ENCODE data around the gene ARFGAP1.
"Not testable (repeated sequence)": the region's sequence is repeated elsewhere in the genome, so short reads cannot be mapped to it uniquely, and the experiment has no call there.

Gene ARFGAP1

DNA sequence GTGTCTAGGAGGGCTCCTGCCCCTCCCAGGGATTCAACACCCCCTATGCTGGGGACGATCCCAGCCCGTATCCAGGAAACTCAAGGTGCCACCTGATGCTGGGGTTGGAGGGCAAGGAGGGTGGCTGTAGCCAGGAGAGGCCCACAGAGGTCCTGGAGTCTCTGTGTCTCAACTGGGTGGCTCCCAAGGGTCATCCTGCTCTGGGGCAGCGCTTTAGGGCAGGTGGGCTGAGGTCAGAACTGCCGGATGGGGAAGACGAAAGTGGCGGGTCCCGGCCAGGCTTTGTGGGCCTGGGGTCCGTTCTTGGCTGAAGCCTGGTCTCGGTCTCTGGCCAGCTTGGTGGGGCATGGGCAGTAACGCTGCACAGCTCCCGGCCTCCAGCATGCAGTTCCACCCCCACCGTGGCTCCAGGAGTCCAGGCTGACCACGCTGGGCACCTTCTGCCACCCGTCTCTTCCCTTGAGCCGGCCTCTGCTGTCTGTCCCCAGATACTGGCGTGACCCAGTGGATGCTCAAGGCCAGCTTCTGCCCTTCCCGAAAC is 17.6 kb downstream of the ARFGAP1 start:
- no peak for DNase-seq (ENCODE audit: low read depth in 2 of 2)

DNA sequence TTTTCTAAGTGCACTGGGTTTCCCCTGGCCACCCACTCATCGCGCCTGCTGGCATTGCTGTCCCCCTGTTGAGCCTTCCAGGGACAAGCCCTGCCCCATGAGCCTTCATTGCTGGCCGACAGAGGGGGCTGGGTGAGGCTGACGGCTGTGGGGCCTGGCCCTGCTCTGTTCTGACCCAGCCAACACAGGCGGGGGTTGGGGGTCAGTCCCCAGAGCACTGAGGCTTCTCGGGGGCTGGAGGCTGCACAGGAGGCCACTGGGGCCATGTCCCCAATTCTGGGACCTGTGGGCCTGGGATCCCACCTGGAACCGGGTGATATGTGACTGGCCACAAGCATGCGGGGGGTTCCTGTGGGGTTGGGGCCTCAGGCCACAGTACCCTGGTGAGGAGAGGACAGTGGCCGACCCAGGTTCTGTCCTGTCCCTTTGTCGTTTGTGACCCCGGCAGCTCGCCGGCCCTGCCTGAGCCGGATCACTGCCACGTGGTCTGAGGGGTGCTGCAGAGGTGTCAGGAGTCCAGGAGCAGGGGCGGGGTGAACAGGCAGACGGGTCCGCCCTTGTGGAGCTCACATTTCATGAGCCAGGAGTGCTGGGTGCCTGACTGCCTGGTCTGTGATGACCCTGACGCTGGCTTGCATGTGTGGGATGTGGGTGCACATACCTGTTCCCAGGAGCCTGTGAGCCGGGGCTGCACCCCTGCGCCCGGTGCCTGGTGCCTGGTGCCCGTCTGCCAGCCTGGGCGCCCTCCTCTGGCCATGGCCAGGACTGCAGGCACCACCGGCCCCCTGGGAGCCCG is 18.3 kb downstream of the ARFGAP1 start:
- DNase-seq (ENCODE audit: low read depth in 2 of 2), result peak in 1 of 2 experiments; percentile 63

DNA sequence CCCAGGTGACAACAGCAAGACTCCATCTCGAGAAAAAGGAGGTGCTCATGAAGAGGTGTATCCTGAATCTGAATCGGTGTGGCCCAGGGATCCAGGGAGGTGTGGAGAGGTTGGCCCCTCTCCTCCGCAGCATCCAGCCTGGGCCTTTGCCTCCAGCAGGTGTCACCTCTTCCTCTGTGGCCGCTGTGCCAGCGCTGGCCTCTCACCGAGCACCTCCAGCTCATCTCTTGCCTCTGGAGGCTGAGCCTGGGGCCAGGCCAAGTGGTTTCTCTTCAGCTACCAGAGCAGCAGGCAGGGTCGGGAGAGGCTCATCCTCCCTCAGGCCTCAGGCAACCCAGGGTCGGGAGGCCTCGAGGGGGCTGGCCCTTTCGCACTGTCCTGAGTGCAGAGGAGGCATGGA is 19.2 kb downstream of the ARFGAP1 start:
- no peak for DNase-seq (ENCODE audit: low read depth in 2 of 2)

DNA sequence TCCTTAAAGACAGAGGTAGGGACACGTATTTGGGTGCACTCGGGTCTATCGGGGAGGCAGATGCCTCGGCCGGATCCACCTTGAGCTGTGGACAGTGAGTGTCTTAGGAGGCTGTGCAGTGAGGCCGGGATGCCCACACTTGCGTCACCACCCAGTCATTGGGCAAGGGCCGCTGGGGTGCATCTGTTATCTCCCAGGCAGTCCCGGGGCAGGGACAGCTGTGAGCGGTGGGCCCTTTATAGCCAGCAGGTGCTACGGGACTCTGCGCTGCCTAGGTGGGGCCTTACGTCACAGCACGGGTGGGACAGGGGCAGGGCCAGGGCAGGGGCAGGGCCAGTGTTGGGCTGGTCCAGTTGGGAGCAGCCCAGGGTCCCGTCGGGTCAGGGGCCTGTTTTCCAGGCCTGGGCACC is 19.7 kb downstream of the ARFGAP1 start:
- no peak for DNase-seq (ENCODE audit: low read depth in 2 of 2)

DNA sequence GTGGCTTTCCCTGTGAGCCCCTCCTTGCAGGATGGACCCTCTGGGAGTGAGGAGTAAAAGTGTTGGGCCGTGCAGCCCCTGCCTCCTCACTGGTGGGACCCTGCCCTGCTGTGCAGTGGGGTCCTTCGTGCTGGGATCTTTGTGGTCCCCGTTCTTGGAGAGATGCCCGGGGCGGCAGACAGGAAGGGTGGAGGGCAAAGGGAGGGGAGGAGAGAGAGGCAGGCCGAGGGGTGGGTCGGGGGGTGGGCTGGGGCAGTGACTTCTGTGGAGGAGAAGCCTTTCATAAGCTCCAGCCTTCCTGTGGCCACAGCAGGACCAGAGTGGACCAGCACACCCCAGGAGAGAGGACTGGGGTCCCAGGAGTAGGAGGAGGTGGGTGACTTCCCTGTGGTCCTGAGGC is 20.3 kb downstream of the ARFGAP1 start, which contains the start of gene COL20A1:
Gene COL20A1, plus strand, starts transcription at position 283 of the 400 bp plus-strand sequence. CDS start 1,922 bp downstream, outside the sequence.
- DNase-seq (ENCODE audit: low read depth in 2 of 2), result no peak

DNA sequence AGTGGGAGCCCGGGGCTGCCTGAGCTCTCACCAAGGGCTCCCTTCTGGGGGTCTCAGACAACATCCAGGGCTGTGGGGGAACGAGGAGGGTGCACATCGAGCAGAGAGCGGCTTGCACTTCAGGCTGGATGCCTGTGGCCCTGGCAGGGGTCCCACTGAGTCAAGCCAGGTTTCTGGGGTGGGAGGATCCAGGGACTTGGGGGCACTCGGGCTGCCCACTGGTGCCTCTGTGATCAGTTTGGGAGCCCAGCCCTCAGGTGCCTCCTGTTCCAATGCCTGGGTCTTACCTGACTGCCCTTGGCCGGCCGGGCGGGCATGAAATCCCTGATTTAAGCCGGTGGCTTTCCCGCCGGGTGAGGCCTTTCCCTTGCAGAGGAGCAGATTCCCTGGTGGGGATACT is 20.8 kb downstream of the ARFGAP1 start:
- no peak for DNase-seq (ENCODE audit: low read depth in 2 of 2)

DNA sequence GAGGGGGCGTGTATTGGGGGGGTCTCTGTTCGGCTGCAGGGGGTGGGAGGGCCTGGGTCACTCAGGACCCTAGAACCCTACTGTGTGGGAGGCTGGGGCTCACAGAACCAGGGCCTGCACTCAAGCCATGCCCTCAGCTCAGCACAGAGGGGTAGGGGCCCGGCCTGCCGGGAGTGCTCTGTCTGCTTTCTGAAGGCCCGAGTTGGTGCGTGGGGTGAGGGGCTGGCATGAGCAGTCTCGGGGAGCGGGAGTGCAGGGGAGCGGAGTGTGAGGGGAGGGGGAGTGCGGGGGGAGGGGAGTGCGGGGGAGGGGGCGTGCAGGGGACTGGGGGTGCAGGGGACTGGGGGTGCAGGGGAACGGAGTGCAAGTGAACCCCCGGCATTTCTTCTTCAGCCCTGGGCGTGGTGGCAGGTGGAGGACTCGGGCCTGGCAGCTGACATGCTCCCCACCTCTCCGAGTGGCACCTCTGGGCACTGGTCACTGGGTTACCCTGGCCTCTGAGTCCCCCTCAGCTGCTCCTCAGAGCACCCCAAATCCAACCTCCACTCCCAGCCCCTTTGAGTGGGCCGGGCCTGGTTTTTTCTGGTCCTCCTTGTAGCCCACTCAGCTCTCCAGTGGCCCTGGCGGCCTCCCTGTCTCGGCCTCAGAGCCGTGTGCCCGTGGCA is 21.4 kb downstream of the ARFGAP1 start:
- no peak for DNase-seq (ENCODE audit: low read depth in 2 of 2)

DNA sequence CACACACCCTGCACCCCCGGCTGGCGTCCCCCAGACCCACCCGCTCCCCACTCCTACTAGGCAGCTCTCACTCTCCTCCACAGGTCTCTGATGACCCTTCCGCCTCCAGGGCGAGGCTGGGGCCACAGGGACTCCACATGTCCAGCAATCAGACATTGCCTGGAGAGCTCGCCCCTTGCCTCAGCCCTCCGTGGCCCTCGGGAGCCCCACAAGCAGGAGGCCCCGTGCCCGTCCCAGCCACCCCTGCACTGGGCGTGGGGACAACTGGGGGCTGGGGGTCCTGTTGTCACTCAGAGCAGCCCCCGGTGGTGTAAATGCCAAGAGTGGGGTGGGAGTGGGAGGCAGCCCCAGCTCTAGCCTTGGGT is 21.9 kb downstream of the ARFGAP1 start:
- DNase-seq (ENCODE audit: low read depth in 2 of 2), result no peak

DNA sequence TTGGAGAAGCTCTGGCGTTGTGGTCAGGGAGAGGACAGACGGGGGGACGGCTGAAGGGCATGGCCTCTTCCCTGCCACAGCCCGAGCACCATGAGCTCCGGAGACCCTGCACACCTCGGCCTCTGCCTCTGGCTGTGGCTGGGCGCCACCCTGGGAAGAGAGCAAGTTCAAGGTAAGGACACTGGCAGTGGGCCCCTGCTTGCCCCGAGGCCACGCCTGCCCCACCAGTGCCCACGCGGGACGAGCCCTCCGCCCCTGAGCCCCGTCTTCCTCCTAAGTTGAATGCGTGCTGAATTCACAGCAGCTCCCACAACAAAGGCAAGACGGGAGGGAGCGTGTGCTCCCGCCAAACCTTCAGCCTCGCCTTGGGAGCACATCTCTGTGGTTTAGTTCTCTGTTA is 22.4 kb downstream of the ARFGAP1 start:
- no peak for DNase-seq (ENCODE audit: low read depth in 2 of 2)

DNA sequence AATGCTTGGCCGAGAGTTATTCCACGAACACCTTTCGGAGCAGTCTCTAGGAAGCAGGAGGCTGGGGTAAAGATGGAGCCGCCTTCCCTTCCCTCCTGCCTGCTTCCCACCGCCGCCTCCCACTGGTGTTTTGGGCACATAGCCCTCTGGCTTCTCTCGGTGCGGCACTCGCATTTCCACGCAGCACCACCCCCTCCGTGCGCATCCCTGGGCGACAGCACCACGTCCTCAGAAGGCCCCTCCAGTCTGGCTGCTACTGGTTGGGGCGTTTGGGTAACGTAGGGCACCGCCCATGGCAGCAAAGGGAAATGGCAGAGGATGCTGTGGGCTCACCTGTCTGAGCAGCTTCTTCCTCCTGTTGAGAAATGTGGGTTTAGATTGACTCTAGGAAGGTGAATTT is 22.8 kb downstream of the ARFGAP1 start:
- DNase-seq (ENCODE audit: low read depth in 2 of 2), result no peak

DNA sequence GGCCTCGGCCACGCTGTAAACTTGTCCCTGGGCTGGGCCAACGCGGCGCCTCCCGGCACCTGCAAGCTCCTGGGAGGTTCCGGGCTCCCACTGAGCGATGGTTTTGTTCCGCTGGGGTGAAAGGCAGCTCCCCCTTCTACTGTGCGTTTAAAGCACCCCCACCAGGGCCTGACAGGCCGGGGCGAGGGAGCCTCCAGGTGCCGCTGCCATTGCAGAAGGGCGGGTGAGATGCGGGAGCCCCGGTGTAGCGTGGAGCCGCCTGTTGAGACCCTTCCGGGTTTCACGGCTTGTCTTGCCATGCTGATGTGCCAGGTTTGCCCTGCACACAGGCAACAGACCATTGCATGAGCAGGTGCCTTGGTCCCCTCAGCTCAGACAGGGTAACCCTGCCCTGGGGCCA is 23.2 kb downstream of the ARFGAP1 start:
- no peak for DNase-seq (ENCODE audit: low read depth in 2 of 2)

DNA sequence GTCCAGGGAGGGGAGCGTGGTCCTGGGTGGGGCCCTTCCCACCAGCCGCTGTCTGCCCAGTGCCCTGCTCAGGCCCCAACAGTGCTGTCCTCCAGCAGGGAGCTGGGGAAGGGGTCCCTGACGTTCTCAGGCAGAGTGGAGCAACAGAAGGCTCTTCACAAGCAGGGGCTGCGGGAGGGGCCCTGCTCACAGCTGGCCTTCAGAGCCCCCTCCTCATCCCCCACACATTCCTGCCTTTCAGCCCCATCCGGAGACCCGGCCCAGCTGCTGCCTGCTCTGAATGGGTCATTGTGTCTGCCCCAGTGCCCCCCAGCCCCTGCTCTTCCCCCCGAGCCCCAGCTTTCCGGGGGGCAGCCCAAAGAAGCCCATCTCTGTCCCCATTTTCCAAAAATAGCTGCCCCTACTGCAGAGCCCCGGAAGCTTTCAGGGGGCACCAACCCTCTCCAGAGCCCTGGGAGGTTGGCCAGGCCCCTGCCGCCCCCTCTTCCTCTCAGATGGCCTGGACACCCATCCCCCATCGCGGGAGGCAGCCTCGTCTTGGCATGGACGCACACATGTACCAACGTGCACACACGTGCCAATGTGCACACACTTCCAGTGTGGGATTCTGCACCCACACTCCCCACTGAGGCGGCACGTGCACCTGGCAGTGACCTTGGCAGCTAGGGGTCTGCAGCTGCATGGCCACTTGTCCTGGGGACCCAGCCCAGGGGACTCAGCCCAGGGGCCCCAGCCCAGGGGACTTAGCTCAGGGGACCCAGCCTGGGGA is 24.1 kb downstream of the ARFGAP1 start:
- no peak for DNase-seq (ENCODE audit: low read depth in 2 of 2)

DNA sequence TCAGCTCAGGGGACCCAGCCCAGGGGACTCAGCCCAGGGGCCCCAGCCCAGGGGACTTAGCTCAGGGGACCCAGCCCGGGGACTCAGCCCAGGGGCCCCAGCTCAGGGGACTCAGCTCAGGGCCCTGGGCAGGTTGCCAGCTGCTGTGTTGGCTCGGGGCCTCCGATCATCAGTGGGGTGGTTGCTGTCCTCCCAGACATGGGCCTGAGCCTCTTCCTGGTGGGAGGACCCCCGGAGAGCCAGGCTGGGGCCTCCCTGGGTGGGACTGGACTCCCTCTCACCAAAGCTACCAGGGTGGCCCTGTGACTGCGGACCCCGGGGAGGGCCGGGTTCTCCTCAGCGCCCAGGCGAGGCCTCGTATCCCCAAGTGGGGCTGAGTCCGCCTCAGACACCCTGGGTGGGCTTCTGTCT is 24.8 kb downstream of the ARFGAP1 start:
- no peak for DNase-seq (ENCODE audit: low read depth in 2 of 2)

DNA sequence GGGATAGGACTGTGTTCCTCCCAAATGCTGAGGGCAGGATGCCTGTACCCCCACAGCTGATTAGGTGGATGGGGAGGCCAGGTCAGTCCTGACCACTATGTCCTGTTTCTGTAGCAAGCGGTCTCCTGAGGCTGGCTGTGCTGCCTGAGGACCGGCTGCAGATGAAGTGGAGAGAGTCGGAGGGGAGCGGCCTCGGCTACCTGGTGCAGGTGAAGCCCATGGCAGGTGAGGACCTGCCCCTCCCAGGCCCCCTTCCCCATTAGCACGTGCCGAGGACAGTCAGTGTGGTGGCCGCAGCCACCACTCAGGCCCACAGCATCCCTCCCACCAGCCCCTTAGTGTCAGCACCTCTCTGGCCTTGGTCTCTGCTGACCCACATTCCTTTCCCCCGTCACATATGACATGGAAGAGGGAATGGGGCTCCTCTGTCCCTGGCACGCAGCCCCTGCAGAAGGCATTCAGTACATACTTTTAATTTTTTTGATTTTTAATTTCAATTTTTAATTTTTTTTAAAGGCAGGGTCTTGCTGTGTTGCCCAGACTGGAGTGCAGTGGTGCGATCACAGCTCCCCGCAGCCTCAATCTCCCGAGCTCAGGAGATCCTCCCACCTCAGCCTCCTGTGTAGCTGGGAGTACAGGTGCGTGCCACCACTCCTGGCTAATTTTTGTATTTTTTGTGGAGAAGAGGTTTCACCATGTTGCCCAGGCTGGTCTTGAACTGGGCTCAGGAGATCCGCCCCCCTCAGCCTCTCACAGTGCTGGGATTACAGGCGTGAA is 25.4 kb downstream of the ARFGAP1 start:
- no peak for DNase-seq (ENCODE audit: low read depth in 2 of 2)

DNA sequence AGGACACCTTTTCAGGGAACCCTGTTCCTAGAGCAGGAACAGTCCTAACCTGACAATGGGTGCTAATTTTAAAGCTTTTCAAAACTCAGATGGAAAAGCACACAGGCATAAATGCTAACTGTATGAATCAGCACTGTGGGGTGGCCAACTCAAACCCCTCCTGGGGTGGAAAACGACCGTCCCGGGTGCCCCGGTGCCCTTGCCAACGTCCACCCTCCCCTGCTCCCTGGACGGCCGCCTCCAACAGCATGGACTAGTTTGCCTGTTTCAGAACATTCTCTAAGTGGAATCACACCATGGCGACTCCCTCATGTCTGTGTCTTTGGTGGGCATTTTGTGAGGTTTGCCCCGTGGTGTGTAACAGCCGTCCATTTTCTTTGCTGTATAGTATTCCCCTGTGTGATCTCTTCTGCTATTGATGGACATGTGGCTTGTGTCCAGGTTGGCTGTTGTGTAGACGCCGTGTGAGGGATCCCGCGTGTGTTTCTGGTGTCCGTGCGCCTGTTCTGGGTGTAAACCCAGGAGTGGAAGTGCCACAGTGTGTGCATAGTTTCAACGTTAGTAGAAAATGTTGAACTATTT is 26.2 kb downstream of the ARFGAP1 start:
- DNase-seq (ENCODE audit: low read depth in 2 of 2), result no peak

DNA sequence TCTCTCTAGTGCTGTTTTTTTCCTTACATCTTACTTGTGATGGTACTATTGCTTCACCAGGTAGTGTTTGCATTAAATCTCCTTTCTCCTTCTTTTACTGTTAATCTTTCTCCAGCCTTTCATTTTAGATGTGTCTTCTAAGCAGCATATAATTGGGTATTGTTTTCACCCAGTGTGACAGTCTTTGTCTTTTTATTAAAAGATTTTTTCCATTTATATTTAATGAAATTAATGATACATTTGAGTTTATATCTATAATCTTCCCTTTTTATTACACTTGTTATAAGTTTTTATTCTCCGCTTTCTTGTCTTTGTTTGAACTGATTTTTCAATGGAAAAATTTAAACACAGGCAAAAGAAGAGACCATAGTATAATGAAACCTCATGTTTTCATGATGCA is 29.1 kb downstream of the ARFGAP1 start:
- no peak for DNase-seq (ENCODE audit: low read depth in 2 of 2)

DNA sequence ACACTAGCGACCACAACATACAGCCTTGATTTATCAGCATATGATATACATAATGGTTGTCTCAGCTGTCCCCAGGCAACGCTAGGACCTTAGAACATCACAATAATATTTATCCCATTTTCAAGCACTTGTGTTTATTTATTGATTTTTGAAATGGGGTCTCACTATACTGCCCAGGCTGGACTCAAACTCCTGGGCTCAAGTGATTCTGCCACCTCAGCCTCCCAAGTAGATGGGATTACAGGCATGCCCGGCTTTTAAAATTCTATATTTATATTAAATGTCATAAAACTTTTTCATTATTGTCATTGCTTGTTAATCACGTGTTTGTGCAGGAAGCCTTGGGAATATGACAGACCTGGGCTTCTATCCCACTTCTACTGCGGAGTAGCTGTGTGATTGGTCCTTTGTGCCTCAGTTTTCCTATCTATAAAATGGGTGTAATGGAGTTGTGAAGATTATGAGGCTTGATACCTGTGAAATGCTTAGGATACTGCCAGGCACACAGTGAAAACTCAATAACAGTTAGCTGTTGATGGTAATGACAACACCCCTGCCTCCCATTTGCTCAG is 30.6 kb downstream of the ARFGAP1 start:
- DNase-seq (ENCODE audit: low read depth in 2 of 2), result no peak

DNA sequence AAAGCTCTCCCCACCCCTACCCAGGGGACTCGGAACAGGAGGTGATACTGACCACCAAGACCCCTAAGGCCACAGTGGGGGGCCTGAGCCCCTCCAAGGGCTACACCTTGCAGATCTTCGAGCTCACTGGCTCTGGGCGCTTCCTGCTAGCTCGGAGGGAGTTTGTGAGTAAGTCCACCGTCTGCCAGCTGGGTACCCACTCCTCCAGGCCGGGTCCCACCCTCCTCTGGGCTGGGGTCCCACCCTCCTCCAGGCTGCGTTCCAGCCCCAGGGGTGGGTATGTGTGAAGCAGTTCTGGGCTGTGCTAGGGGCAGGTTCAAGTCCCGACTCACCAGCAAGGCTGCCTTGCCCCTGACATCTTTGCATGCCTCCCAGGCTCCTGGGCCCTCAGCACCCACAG is 32.8 kb downstream of the ARFGAP1 start:
- no peak for DNase-seq (ENCODE audit: low read depth in 2 of 2)

DNA sequence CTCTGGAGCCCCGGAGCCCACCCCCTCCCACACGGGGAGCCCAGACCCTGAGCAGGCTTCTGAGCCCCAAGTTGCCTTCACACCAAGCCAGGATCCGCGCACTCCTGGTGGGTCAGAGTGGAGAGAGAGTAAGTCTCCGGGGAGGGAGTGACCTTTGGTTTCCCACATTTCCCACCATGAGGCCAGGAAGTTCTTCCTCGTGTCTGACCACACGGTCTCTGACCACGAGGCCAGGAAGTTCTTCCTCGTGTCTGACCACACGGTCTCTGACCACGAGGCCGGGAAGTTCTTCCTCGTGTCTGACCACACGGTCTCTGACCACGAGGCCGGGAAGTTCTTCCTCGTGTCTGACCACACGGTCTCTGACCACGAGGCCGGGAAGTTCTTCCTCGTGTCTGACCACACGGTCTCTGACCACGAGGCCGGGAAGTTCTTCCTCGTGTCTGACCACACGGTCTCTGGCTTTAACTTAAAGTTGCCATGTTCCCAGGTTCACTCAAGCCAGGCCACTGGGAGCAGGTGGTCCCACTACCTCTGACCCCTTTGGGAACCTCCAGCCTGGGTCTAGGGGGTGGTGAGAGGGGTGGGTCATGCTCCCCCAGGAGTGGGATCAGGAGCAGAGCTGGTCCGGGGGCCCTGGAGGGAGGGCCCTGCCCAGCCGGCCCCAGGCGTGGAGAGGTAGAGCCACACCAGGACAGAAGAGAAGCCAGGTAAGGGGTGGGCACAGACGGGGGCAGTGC is 33.5 kb downstream of the ARFGAP1 start:
- not testable (repeated sequence) for DNase-seq (ENCODE audit: low read depth in 2 of 2)
